Bronchial epithelial cell (primary cell): Measurements from ENCODE around the gene BCL2L1. TPM values are rescaled to one million over a fixed set of nuclear protein-coding genes. Genes with fewer than 3 reads are reported as not detected.

Source experiments
- DNase-seq: peaks from one replicate; pipeline ENCODE4 v3.0.0-alpha.2; 2010; ENCODE audit warnings: low read depth
- FAIRE-seq: peaks from 2 replicates; lab custom pipeline; 2011; peaks lifted over from hg19 to GRCh38; lab: Jason Lieb, UNC
- H3K27me3 ChIP-seq: 2 replicates; pipeline ENCODE4 v1.5.1; 2011; ENCODE audit warnings: low read length; ENCODE audit not compliant: control insufficient read depth, insufficient read depth
- H3K36me3 ChIP-seq: 2 replicates; pipeline ENCODE4 v1.5.1; 2011; ENCODE audit warnings: low read length; ENCODE audit not compliant: control insufficient read depth, insufficient read depth
- H3K4me3 ChIP-seq: 2 replicates; pipeline ENCODE4 v1.5.1; 2011; ENCODE audit warnings: mild to moderate bottlenecking, low read depth, low read length, control low read depth
- total RNA-seq: library from RNA; depleted of rRNA; stranded (reverse); fragments of >200 nt; gene quantifications from 2 replicates; pipeline ENCODE4 v1.2.1, GENCODE V29; 2014
- TF ChIP-seq, protein P1 (sequence below): IDR thresholded peaks from 2 replicates; pipeline ENCODE4 v1.5.1; 2011; ENCODE audit warnings: mild to moderate bottlenecking, moderate library complexity, low read length, control low read depth, inconsistent platforms; ENCODE audit not compliant: insufficient read depth, severe bottlenecking

BCL2L1 gene
- 93.5 and 93.8 TPM in 2 replicates for total RNA-seq

DNA sequence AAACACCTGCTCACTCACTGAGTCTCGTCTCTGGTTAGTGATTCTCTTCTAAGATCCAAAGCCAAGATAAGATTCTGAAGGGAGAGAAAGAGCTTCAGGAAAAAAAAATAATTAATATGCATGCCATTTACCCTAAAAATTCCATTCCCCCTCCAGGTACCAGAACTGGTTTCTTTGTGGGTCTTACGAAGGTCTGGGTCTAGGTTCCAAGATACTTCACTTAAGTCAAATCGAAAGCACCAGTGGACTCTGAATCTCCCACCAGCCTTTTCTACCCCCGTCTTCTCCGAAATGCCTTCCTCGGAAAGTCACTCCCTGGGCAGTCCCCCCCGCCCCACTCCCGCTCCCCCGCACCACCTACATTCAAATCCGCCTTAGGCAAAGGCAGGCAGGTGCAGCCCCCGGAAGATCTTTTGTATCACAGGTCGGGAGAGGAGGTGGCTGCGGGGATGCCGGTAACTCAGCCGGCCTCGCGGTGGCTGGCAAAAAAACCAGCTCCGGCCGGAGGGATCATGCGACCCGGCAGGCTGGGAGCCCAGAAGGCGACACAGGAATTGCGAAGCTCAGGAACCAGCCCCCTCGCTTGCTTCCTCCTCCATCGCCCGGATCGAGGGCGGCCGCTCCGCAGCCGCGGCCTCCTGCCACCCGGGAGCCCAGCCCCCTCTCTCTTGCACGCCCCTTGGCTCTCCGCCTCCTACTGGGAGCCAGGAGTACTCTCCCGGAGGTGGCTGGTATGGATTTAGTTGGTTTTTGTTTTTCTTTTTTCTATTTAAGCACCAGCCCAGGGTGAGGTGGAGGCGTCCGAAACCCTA, at the start of gene BCL2L1:
TSS of gene BCL2L1 (minus strand) at position 612 of the 812 bp plus-strand sequence. CDS start 650 bp downstream, outside the sequence.
- no peaks in the 10 kb centered on the region for H3K27me3 ChIP-seq
- TF ChIP-seq, protein P1, sequence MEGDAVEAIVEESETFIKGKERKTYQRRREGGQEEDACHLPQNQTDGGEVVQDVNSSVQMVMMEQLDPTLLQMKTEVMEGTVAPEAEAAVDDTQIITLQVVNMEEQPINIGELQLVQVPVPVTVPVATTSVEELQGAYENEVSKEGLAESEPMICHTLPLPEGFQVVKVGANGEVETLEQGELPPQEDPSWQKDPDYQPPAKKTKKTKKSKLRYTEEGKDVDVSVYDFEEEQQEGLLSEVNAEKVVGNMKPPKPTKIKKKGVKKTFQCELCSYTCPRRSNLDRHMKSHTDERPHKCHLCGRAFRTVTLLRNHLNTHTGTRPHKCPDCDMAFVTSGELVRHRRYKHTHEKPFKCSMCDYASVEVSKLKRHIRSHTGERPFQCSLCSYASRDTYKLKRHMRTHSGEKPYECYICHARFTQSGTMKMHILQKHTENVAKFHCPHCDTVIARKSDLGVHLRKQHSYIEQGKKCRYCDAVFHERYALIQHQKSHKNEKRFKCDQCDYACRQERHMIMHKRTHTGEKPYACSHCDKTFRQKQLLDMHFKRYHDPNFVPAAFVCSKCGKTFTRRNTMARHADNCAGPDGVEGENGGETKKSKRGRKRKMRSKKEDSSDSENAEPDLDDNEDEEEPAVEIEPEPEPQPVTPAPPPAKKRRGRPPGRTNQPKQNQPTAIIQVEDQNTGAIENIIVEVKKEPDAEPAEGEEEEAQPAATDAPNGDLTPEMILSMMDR, result peak; percentile 89
- peak; percentile 74 for DNase-seq
- no peak for FAIRE-seq
- peak within 1 kb of the TSS; percentile 78 for H3K4me3 ChIP-seq
- peaks cover 8% of the 10 kb centered on the region for H3K36me3 ChIP-seq

DNA sequence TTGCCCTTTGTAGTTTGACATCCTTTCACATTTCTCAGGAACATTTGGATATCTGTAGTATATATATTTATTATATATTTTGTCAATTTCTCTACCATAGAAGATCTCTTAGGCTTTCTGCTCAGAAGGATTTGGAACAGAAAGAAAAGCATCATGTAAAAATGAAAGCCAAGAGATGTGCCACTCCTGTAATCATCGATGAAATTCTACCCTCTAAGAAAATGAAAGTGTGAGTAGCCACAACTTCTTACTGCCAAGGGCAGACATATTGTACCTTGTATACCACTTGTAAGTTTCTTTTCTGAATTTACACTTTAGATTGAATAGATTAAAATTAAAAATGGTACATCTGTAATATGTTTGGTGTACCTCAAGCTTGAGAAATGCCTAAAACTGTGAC, 47.6 kb upstream of the BCL2L1 start:
- H3K36me3 ChIP-seq, result no peaks in the 10 kb centered on the region
- no peak for FAIRE-seq
- no peaks in the 10 kb centered on the region for H3K27me3 ChIP-seq
- no peak overlapping the region for H3K4me3 ChIP-seq
- no peak for DNase-seq
- TF ChIP-seq, protein P1, result no peak

DNA sequence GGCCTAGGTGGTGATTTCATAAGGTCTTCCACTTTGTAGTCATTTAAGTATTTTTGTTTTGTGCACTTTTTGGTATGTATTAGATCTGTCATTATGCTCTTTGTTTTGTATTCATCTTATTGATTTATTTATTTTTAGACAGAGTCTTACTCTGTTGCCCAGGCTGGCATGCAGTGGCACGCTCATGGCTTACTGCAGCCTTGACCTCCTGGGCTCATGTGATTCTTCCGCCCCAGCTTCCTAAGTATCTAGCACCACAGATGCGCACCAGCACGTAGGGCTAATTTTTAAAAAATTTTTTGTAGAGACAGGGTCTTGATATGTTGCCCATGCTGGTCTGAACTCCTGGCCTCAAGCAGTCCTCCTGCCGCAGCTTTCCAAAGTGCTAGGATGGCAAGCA, 47.0 kb upstream of the BCL2L1 start:
- Histone ChIP-seq H3K4me3 (no peak overlapping the region), H3K36me3 (no peaks in the 10 kb centered on the region), H3K27me3 (no peaks in the 10 kb centered on the region)
- no peak for DNase-seq
- TF ChIP-seq, protein P1, result no peak
- no peak for FAIRE-seq

DNA sequence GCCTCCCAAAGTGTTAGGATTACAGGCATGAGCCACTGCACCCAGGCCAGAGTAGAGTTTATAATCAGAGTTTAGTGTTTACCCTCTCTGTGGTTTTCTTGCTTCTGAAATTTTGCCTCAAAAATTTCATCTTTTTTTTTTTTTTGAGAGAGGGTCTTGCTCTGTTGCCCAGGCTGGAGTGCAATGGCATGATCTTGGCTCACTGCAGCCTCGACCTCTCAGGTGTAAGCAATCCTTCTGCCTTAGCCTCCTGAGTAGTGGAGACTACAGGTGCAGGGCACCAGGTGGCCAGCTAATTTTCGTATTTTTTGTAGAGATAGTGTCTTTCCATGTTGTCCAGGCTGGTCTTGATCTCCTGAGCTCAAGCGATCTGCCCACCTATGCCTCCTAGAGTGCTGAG, 45.1 kb upstream of the BCL2L1 start:
- TF ChIP-seq, protein P1, result no peak
- DNase-seq, result no peak
- no peaks in the 10 kb centered on the region for H3K27me3 ChIP-seq
- no peaks in the 10 kb centered on the region for H3K36me3 ChIP-seq
- no peak overlapping the region for H3K4me3 ChIP-seq
- no peak for FAIRE-seq

DNA sequence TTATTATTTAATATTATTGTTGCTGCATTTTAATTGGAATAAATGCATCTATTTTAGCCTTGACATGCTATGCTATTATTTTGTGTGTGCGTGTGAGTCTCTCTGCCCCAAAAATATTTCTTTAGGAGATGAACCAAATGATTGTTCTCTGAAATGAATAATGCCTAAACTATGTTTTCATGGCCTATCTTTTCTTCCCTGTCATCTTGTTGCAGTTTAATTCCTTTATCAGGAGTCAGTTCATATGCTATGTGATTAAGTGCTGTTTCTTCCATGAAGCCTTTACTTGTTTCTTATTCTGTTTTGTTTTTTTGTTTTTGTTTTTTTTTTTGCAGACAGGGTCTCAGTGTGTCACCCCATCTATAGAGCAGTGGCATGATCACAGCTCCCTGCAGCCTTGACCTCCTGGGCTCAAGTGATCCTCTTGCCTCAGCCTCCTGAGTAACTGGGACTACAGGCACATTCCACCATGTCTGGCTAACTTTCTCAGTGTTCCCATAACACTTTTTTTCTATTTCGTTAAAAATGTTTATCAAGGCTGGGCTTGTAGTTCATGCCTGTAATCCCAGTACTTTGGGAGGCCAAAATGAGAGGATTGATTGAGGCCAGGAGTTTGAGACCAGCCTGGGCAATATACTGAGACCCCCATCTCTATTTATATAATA, 42.1 kb upstream of the BCL2L1 start:
- FAIRE-seq (no peak), DNase-seq (no peak)
- TF ChIP-seq, protein P1, result no peak
- Histone ChIP-seq H3K36me3 (no peaks in the 10 kb centered on the region), H3K27me3 (no peaks in the 10 kb centered on the region), H3K4me3 (no peak overlapping the region)
